Cardiac muscle cell (in vitro differentiated cells and primary cell): Measurements from ENCODE around the gene HSBP1L1. TPM values are rescaled to one million over a fixed set of nuclear protein-coding genes. Genes with fewer than 3 reads are reported as not detected.
A peak's percentile ranks its signal among the peaks of the same experiment; 100 is the strongest.

Source experiments
- DNase-seq, 2 donors: peaks; one replicate each; pipeline versions ENCODE4 v3.0.0 to v3.0.0-alpha.2; 2010 to 2017; ENCODE audit warnings: low read depth in 1 of 2, low spot score in 1 of 2
- H3K27ac ChIP-seq: fragments of 200-600 bp; sonication (generic); 2 replicates; pipeline ENCODE4 v1.5.1; 2016
- H3K27me3 ChIP-seq: fragments of 200-600 bp; sonication (generic); 2 replicates; pipeline ENCODE4 v1.6.0; 2016; ENCODE audit warnings: control low read depth
- H3K36me3 ChIP-seq: fragments of 200-600 bp; sonication (generic); 2 replicates; pipeline ENCODE4 v1.5.1; 2016; ENCODE audit warnings: control low read depth
- H3K4me1 ChIP-seq: fragments of 200-600 bp; sonication (generic); 2 replicates; pipeline ENCODE4 v1.8.1; 2017; ENCODE audit warnings: low read depth, mild to moderate bottlenecking, mixed run types
- H3K4me3 ChIP-seq: fragments of 200-600 bp; sonication (generic); 2 replicates; pipeline ENCODE4 v1.5.1; 2016; ENCODE audit warnings: mild to moderate bottlenecking
- H3K9me3 ChIP-seq: fragments of 200-600 bp; sonication (generic); 2 replicates; pipeline ENCODE4 v1.5.1; 2017; ENCODE audit warnings: low read depth, mild to moderate bottlenecking, control low read depth
- CTCF ChIP-seq: IDR thresholded peaks from 2 replicates; pipeline ENCODE4 v1.5.1; 2012; ENCODE audit warnings: low read depth, mild to moderate bottlenecking, low read length
- polyA plus RNA-seq: library from polyadenylated mRNA; unstranded; fragments of >200 nt; fragmentation: Nextera tagmentation; extraction: Ambion mirVana; gene quantifications from 2 replicates; pipeline ENCODE4 v1.2.1, GENCODE V29; 2016
- total RNA-seq: library from RNA; depleted of rRNA; stranded (reverse); fragments of >200 nt; gene quantifications from 2 replicates; pipeline ENCODE4 v1.2.3, GENCODE V29; 2016

The HSBP1L1 gene
- total and polyA plus RNA-seq, 2 experiments from 2014 or later: 4.0 to 6.3 TPM

DNA sequence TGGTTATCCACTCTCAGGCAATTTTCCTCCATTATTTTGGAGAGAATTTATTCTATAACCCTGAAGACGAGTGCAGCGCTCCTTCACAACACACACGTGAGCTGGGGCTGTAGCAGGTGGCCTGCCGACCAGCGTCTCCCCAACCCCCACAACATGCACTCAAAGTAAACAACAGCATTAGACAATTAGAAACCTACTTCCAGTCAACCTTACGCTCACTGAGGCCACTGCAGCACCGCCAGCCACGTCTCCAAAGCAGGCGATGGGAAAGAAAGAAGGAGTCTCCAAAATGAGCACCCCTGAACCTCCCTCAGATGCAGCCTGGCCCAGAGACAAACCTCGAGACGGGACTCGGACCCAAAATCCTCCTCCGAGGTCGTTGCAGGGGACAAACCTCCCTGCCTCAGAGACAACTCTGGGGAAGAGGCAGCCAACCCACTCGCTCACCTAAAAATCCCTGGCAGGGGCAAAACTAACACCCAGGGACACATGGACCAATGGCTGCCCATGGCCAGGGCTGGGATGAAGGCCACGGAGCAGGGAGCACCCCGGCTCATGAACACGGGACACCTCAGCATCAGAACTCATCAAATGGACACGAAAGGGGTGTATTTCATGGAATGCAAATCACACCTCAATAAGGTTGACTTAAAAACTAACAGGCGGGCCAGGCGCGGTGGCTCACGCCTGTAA lies 15.6 kb upstream of the HSBP1L1 start:
- Histone ChIP-seq H3K4me1 (no peaks in the 10 kb centered on the region), H3K27ac (no peak overlapping the region), H3K36me3 (no peaks in the 10 kb centered on the region), H3K27me3 (peaks cover 13% of the 10 kb centered on the region), H3K9me3 (no peaks in the 10 kb centered on the region), H3K4me3 (no peak overlapping the region)
- TF ChIP-seq CTCF: no peak
- DNase-seq: no peak

DNA sequence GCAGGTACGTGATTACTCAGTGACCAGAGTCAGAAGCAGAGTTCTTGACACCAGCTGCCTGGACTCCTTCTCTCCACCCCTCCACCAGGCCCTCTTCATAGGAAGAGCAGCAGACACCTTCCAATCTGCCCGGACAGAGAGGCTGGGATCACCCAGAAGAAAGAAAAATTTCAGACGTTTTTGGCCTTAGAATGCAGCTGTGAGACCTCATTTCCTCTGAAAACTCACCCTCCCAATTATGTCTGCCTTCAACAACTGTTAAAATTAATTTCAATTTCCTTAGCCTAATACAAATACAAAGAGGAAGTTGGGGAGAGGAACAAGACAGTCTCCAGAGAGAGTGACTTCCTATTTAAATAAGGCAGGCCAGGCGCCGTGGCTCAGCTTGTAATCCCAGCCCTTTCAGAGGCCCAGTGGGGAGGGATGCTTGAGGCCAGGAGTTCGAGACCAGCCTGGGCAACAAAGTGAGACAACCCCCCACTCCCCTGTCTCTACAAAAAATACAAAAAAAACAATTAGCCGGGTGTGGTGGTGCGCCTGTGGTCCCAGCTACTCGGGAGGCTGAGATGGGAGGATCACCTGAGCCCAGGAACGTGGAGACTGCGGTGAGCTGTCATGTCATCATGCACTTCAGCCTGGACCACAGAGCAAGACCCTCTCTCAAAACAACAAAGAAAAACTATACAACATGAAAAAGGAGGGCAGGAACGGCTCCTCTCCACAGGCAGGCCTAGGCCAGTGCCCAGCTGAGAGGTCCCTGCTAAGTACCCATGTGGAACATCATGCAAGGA lies 14.6 kb upstream of the HSBP1L1 start:
- no peaks in the 10 kb centered on the region for H3K36me3 ChIP-seq
- peaks cover 13% of the 10 kb centered on the region for H3K27me3 ChIP-seq
- peaks cover 6% of the 10 kb centered on the region for H3K4me1 ChIP-seq
- H3K27ac ChIP-seq: no peak overlapping the region
- DNase-seq: no peak
- H3K9me3 ChIP-seq: no peaks in the 10 kb centered on the region
- peak overlapping the region; percentile 97 for H3K4me3 ChIP-seq
- TF ChIP-seq CTCF: no peak

GRCh38 chr18:79950515-79951341 lies 13.7 kb upstream of the HSBP1L1 start:
- TF ChIP-seq CTCF: no peak
- H3K4me1 ChIP-seq: peaks cover 7% of the 10 kb centered on the region
- no peaks in the 10 kb centered on the region for H3K36me3 ChIP-seq
- H3K27me3 ChIP-seq: peaks cover 13% of the 10 kb centered on the region
- peak; percentile 36 to 62 for DNase-seq
- no peaks in the 10 kb centered on the region for H3K9me3 ChIP-seq
- H3K27ac ChIP-seq: no peak overlapping the region
- peak overlapping the region; percentile 97 for H3K4me3 ChIP-seq

GRCh38 chr18:79951545-79952455 lies 12.6 kb upstream of the HSBP1L1 start, which contains the start of gene SLC66A2:
Gene SLC66A2, minus strand, starts transcription at chr18:79951653. Its CDS starts 727 bp downstream, at chr18:79950926.
- Histone ChIP-seq H3K27ac (no peak within 1 kb of the TSS), H3K27me3 (peaks cover 13% of the 10 kb centered on the region)

More at GRCh38 chr18:79951545-79952455, 12.6 kb upstream of the HSBP1L1 start, which contains the start of gene SLC66A2:
- DNase-seq: peak; percentile 90 to 91
- peak within 1 kb of the TSS; percentile 97 for H3K4me3 ChIP-seq
- peaks cover 7% of the 10 kb centered on the region for H3K4me1 ChIP-seq
- peak; percentile 5 for TF ChIP-seq CTCF
- H3K36me3 ChIP-seq: no peaks in the 10 kb centered on the region
- no peaks in the 10 kb centered on the region for H3K9me3 ChIP-seq
